Activated naive CD4-positive, alpha-beta T cell treated with anti-CD3 and anti-CD28 coated beads, Interleukin-2, amount 50 U/mL, for 72 hours (primary cell): ENCODE data around the gene PSMG3. TPM values are rescaled to one million over a fixed set of nuclear protein-coding genes. Genes with fewer than 3 reads are reported as not detected.
A peak's percentile ranks its signal among the peaks of the same experiment; 100 is the strongest.

Experiments used
- ATAC-seq, 2 donors: fragments of 150-1000 bp; cut with Tn5 transposase; 2 replicates each; pipeline ENCODE4 v1.10.0; 2021; ENCODE audit warnings: mild to moderate bottlenecking in 2 of 2, moderate library complexity in 2 of 2
- DNase-seq, 2 donors: peaks; one replicate each; pipeline ENCODE4 v3.0.0; 2021 to 2022; ENCODE audit warnings: low spot score in 2 of 2
- H3K27ac Mint-ChIP-seq, 2 donors: one replicate each; pipeline ENCODE4 v1.8.0; 2022; ENCODE audit warnings: mild to moderate bottlenecking in 2 of 2, mixed read lengths in 2 of 2
- H3K36me3 Mint-ChIP-seq, 2 donors: one replicate each; pipeline ENCODE4 v1.8.0; 2022; ENCODE audit warnings: mixed read lengths in 2 of 2
- H3K9me3 Mint-ChIP-seq, 2 donors: one replicate each; pipeline ENCODE4 v1.8.0; 2022; ENCODE audit warnings: mixed read lengths in 2 of 2
- total RNA-seq, 2 donors: library from RNA; stranded (reverse); gene quantifications; one replicate each; pipeline ENCODE4 v1.2.3, GENCODE V29; 2022

Gene PSMG3
- total RNA-seq, 2 donors from 2014 or later = 26.8 to 36.4 TPM

GRCh38 chr7:1545417-1546246, 24.2 kb downstream of the PSMG3 start:
- DNase-seq (no peak), ATAC-seq (no peak)
- H3K9me3 Mint-ChIP-seq = no peaks in the 10 kb centered on the region
- H3K36me3 Mint-ChIP-seq = no peaks in the 10 kb centered on the region
- peak overlapping the region in 1 of 2 donors; percentile 36 for H3K27ac Mint-ChIP-seq

- Mint-ChIP-seq H3K27ac (peak overlapping the region in 1 of 2 donors; percentile 55), H3K36me3 (no peaks in the 10 kb centered on the region), H3K9me3 (no peaks in the 10 kb centered on the region)
- DNase-seq (no peak), ATAC-seq (no peak)
These were observed 24.9 kb downstream of the PSMG3 start for GRCh38 chr7:1544896-1545416.

GRCh38 chr7:1544178-1544895, 25.5 kb downstream of the PSMG3 start:
- ATAC-seq (no peak), DNase-seq (no peak)
- no peaks in the 10 kb centered on the region for H3K9me3 Mint-ChIP-seq
- H3K36me3 Mint-ChIP-seq = no peaks in the 10 kb centered on the region
- peak overlapping the region in 1 of 2 donors; percentile 55 for H3K27ac Mint-ChIP-seq

- DNase-seq = no peak
- ATAC-seq = no peak
- Mint-ChIP-seq H3K36me3 (no peaks in the 10 kb centered on the region), H3K27ac (no peak overlapping the region), H3K9me3 (no peaks in the 10 kb centered on the region)
These were observed 26.0 kb downstream of the PSMG3 start for GRCh38 chr7:1543826-1544177.

- Mint-ChIP-seq H3K36me3 (no peaks in the 10 kb centered on the region), H3K9me3 (no peaks in the 10 kb centered on the region), H3K27ac (peak overlapping the region in 1 of 2 donors; percentile 36)
- no peak for ATAC-seq
- no peak for DNase-seq
These were observed 26.7 kb downstream of the PSMG3 start for GRCh38 chr7:1542841-1543747.

- DNase-seq (no peak), ATAC-seq (no peak)
- H3K27ac Mint-ChIP-seq = no peak overlapping the region
- no peaks in the 10 kb centered on the region for H3K9me3 Mint-ChIP-seq
- no peaks in the 10 kb centered on the region for H3K36me3 Mint-ChIP-seq
These were observed 27.5 kb downstream of the PSMG3 start for GRCh38 chr7:1542329-1542728.

GRCh38 chr7:1541431-1542162, 28.2 kb downstream of the PSMG3 start:
- H3K9me3 Mint-ChIP-seq = no peaks in the 10 kb centered on the region
- no peak for ATAC-seq

GRCh38 chr7:1540776-1541271, 29.0 kb downstream of the PSMG3 start:
- no peak for DNase-seq
- Mint-ChIP-seq H3K9me3 (no peaks in the 10 kb centered on the region), H3K27ac (no peak overlapping the region), H3K36me3 (no peaks in the 10 kb centered on the region)
- ATAC-seq = no peak

More at GRCh38 chr7:1541431-1542162, 28.2 kb downstream of the PSMG3 start:
- H3K27ac Mint-ChIP-seq = no peak overlapping the region
- H3K36me3 Mint-ChIP-seq = no peaks in the 10 kb centered on the region
- DNase-seq = no peak

GRCh38 chr7:1539882-1540775, 29.7 kb downstream of the PSMG3 start:
- DNase-seq = no peak
- H3K9me3 Mint-ChIP-seq = no peaks in the 10 kb centered on the region
- ATAC-seq = no peak
- no peaks in the 10 kb centered on the region for H3K36me3 Mint-ChIP-seq
- H3K27ac Mint-ChIP-seq = no peak overlapping the region

- no peaks in the 10 kb centered on the region for H3K9me3 Mint-ChIP-seq
- H3K27ac Mint-ChIP-seq = no peak overlapping the region
- ATAC-seq = no peak
- H3K36me3 Mint-ChIP-seq = no peaks in the 10 kb centered on the region
- DNase-seq = no peak
These were observed 30.5 kb downstream of the PSMG3 start for GRCh38 chr7:1539181-1539881.

- no peak overlapping the region for H3K27ac Mint-ChIP-seq
- H3K9me3 Mint-ChIP-seq = no peaks in the 10 kb centered on the region
- H3K36me3 Mint-ChIP-seq = no peaks in the 10 kb centered on the region
- DNase-seq (no peak), ATAC-seq (no peak)
These were observed 31.2 kb downstream of the PSMG3 start for GRCh38 chr7:1538544-1539180.

GRCh38 chr7:1537535-1538412, 32.1 kb downstream of the PSMG3 start:
- H3K27ac Mint-ChIP-seq = peak overlapping the region in 1 of 2 donors; percentile 74
- DNase-seq (no peak), ATAC-seq (no peak)
- H3K9me3 Mint-ChIP-seq = no peaks in the 10 kb centered on the region
- no peaks in the 10 kb centered on the region for H3K36me3 Mint-ChIP-seq

- Mint-ChIP-seq H3K27ac (no peak overlapping the region), H3K9me3 (no peaks in the 10 kb centered on the region), H3K36me3 (peaks cover 0 to 2% of the 10 kb centered on the region in 2 donors)
- ATAC-seq (no peak), DNase-seq (no peak)
These were observed 32.9 kb downstream of the PSMG3 start for GRCh38 chr7:1536743-1537534.
